Measurements from ENCODE around the gene OR5B12. TPM values are rescaled to one million over a fixed set of nuclear protein-coding genes. Genes with fewer than 3 reads are reported as not detected.

OR5B12 gene
- total RNA-seq (not detected in 2 replicates), polyA plus RNA-seq (0.02 and 0.11 TPM in 2 replicates), polyA minus RNA-seq (ENCODE audit: low replicate concordance) (not detected in 2 replicates)
- not detected in 2 replicates for polyA plus RNA-seq (2012)

DNA sequence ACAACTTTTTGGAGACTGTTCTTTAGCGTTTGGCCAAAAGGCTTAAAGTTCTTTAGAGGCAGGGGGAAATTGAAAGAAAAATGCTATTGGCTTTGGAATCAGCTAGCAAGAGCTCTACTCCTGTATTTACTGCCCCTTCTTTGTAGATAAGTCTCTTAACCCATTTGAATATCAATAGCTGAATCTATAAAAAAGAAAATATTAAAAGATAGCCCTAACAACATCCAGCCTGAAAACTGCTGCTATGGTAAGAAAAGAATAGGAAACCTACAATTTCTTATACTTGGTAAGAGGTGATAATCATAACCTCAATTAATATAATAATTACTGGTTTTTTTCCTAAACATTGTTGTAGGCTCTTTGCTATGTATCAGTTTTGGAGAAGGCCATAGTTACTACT lies at the start of gene OR5B12:
Gene OR5B12, minus strand, starts transcription at position 101 of the 400 bp plus-strand sequence. CDS start 2,085 bp downstream, outside the sequence.
- Histone ChIP-seq H3K27ac (ENCODE audit: insufficient read depth, low read length) (no peak within 1 kb of the TSS), H3K27me3 (ENCODE audit: control insufficient read depth, insufficient read depth, low read length) (no peaks in the 10 kb centered on the region), H3K4me1 (ENCODE audit: control insufficient read depth, extremely low read depth, insufficient read depth, low read length) (no peaks in the 10 kb centered on the region), H2AFZ (ENCODE audit: low read length) (no peak within 1 kb of the TSS), H3K9ac (ENCODE audit: insufficient read depth, low read length) (no peak within 1 kb of the TSS), H3K9me3 (ENCODE audit: control insufficient read depth, insufficient read depth, low read depth, low read length) (no peaks in the 10 kb centered on the region), H4K20me1 (ENCODE audit: control insufficient read depth, extremely low read depth, insufficient read depth, low read length) (no peaks in the 10 kb centered on the region), H3K4me2 (ENCODE audit: extremely low read depth, insufficient read depth, low read length) (no peak within 1 kb of the TSS), H3K4me3 (replicated peaks in 1 of 4; ENCODE audit: control extremely low read depth in 1 of 4, insufficient read depth in 1 of 4, low read depth in 3 of 4, low read length in 4 of 4) (no peak within 1 kb of the TSS), H3K79me2 (ENCODE audit: control insufficient read depth, insufficient read depth, low read length) (no peaks in the 10 kb centered on the region), H3K36me3 (ENCODE audit: control insufficient read depth, insufficient read depth, low read length) (no peaks in the 10 kb centered on the region)
- TF ChIP-seq, protein P1, sequence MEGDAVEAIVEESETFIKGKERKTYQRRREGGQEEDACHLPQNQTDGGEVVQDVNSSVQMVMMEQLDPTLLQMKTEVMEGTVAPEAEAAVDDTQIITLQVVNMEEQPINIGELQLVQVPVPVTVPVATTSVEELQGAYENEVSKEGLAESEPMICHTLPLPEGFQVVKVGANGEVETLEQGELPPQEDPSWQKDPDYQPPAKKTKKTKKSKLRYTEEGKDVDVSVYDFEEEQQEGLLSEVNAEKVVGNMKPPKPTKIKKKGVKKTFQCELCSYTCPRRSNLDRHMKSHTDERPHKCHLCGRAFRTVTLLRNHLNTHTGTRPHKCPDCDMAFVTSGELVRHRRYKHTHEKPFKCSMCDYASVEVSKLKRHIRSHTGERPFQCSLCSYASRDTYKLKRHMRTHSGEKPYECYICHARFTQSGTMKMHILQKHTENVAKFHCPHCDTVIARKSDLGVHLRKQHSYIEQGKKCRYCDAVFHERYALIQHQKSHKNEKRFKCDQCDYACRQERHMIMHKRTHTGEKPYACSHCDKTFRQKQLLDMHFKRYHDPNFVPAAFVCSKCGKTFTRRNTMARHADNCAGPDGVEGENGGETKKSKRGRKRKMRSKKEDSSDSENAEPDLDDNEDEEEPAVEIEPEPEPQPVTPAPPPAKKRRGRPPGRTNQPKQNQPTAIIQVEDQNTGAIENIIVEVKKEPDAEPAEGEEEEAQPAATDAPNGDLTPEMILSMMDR (conservative IDR thresholded peaks at IDR 0.05 in 1 of 2, IDR thresholded peaks at IDR 0.05 in 1 of 2; ENCODE audit: low read depth in 1 of 2, low read length in 2 of 2): no peak
- TF ChIP-seq EZH2 (IDR thresholded peaks at IDR 0.05; ENCODE audit: low read length, missing control alignments): no peak
- no peak for DNase-seq (ENCODE audit: low read depth in 2 of 2)

DNA sequence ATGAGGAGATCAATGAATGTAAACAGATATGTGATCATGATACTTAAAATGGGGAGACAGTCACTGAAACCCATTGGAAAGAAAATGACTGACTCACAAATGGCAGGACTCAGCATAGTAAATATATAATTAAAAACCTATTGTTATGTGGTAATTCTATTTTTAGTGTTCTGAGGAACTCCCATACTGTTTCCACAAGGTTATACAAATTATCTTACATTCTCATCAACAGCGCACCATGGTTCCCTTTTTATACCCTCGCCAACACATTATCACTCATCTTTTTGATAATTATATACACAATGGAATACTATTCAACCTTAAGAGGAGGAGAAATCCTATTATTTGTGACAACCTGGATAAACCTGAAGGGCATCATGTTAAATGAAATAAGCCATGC lies 48.8 kb upstream of the OR5B12 start:
- no peaks in the 10 kb centered on the region for H4K20me1 ChIP-seq (ENCODE audit: control insufficient read depth, extremely low read depth, insufficient read depth, low read length)
- DNase-seq (ENCODE audit: low read depth in 2 of 2): no peak
- H3K27ac ChIP-seq (ENCODE audit: insufficient read depth, low read length): no peak overlapping the region
- no peaks in the 10 kb centered on the region for H3K79me2 ChIP-seq (ENCODE audit: control insufficient read depth, insufficient read depth, low read length)
- no peak overlapping the region for H3K4me2 ChIP-seq (ENCODE audit: extremely low read depth, insufficient read depth, low read length)
- H3K36me3 ChIP-seq (ENCODE audit: control insufficient read depth, insufficient read depth, low read length): no peaks in the 10 kb centered on the region
- no peak overlapping the region for H3K9ac ChIP-seq (ENCODE audit: insufficient read depth, low read length)
- no peaks in the 10 kb centered on the region for H3K27me3 ChIP-seq (ENCODE audit: control insufficient read depth, insufficient read depth, low read length)
- TF ChIP-seq EZH2 (IDR thresholded peaks at IDR 0.05; ENCODE audit: low read length, missing control alignments): no peak
- TF ChIP-seq, protein P1 (conservative IDR thresholded peaks at IDR 0.05 in 1 of 2, IDR thresholded peaks at IDR 0.05 in 1 of 2; ENCODE audit: low read depth in 1 of 2, low read length in 2 of 2): no peak
- H3K9me3 ChIP-seq (ENCODE audit: control insufficient read depth, insufficient read depth, low read depth, low read length): no peaks in the 10 kb centered on the region
- H3K4me3 ChIP-seq (replicated peaks in 1 of 4; ENCODE audit: control extremely low read depth in 1 of 4, insufficient read depth in 1 of 4, low read depth in 3 of 4, low read length in 4 of 4): no peak overlapping the region
- H3K4me1 ChIP-seq (ENCODE audit: control insufficient read depth, extremely low read depth, insufficient read depth, low read length): peaks cover 8% of the 10 kb centered on the region
- H2AFZ ChIP-seq (ENCODE audit: low read length): no peak overlapping the region

- Histone ChIP-seq H3K4me1 (ENCODE audit: control insufficient read depth, extremely low read depth, insufficient read depth, low read length) (no peaks in the 10 kb centered on the region), H3K9me3 (ENCODE audit: control insufficient read depth, insufficient read depth, low read depth, low read length) (no peaks in the 10 kb centered on the region), H3K4me3 (replicated peaks in 1 of 4; ENCODE audit: control extremely low read depth in 1 of 4, insufficient read depth in 1 of 4, low read depth in 3 of 4, low read length in 4 of 4) (no peak overlapping the region), H3K27me3 (ENCODE audit: control insufficient read depth, insufficient read depth, low read length) (no peaks in the 10 kb centered on the region), H3K27ac (ENCODE audit: insufficient read depth, low read length) (no peak overlapping the region), H2AFZ (ENCODE audit: low read length) (no peak overlapping the region), H3K79me2 (ENCODE audit: control insufficient read depth, insufficient read depth, low read length) (no peaks in the 10 kb centered on the region), H4K20me1 (ENCODE audit: control insufficient read depth, extremely low read depth, insufficient read depth, low read length) (no peaks in the 10 kb centered on the region), H3K9ac (ENCODE audit: insufficient read depth, low read length) (no peak overlapping the region), H3K4me2 (ENCODE audit: extremely low read depth, insufficient read depth, low read length) (no peak overlapping the region), H3K36me3 (ENCODE audit: control insufficient read depth, insufficient read depth, low read length) (no peaks in the 10 kb centered on the region)
- DNase-seq (ENCODE audit: low read depth in 2 of 2): no peak
- TF ChIP-seq, protein P1 (conservative IDR thresholded peaks at IDR 0.05 in 1 of 2, IDR thresholded peaks at IDR 0.05 in 1 of 2; ENCODE audit: low read depth in 1 of 2, low read length in 2 of 2): no peak
- TF ChIP-seq EZH2 (IDR thresholded peaks at IDR 0.05; ENCODE audit: low read length, missing control alignments): no peak
These were observed 45.1 kb upstream of the OR5B12 start for GRCh38 chr11:58487170-58487569.

All from fibroblast of lung (primary cell).